KMS-11 (cell line): ENCODE data around the gene RAD51C.
"Not testable (repeated sequence)": the region's sequence is repeated elsewhere in the genome, so short reads cannot be mapped to it uniquely, and the experiment has no call there.

ENCODE experiments used
- H2AFZ ChIP-seq: fragments of 200-600 bp; sonication (generic); 2 replicates; pipeline ENCODE4 v1.6.1; 2016; ENCODE audit warnings: antibody characterized with exemption, mixed run types, low read depth
- H3K27ac ChIP-seq: fragments of 200-600 bp; sonication (generic); 2 replicates; pipeline ENCODE4 v1.6.1; 2016; ENCODE audit warnings: mild to moderate bottlenecking, mixed run types
- H3K27me3 ChIP-seq: fragments of 200-600 bp; sonication (generic); 2 replicates; pipeline ENCODE4 v1.6.1; 2017; ENCODE audit warnings: mild to moderate bottlenecking, low read depth, mixed run types, moderate library complexity; ENCODE audit not compliant: insufficient read depth
- H3K36me3 ChIP-seq: fragments of 200-600 bp; sonication (generic); 2 replicates; pipeline ENCODE4 v1.6.1; 2017; ENCODE audit warnings: mild to moderate bottlenecking, mixed run types; ENCODE audit not compliant: insufficient read depth
- H3K4me1 ChIP-seq: fragments of 200-600 bp; sonication (generic); 2 replicates; pipeline ENCODE4 v1.6.1; 2016; ENCODE audit warnings: mild to moderate bottlenecking, low read depth, mixed run types; ENCODE audit not compliant: poor library complexity, severe bottlenecking
- H3K4me2 ChIP-seq: fragments of 200-600 bp; sonication (generic); 2 replicates; pipeline ENCODE4 v1.7.0; 2016; ENCODE audit warnings: mild to moderate bottlenecking, mixed run types
- H3K4me3 ChIP-seq: fragments of 200-600 bp; sonication (generic); IDR thresholded peaks from 2 replicates; pipeline ENCODE4 v1.6.1; 2017; ENCODE audit warnings: low read depth, low read length, mixed read lengths; ENCODE audit not compliant: insufficient read depth
- H3K79me2 ChIP-seq: fragments of 200-600 bp; sonication (generic); 2 replicates; pipeline ENCODE4 v1.6.1; 2016; ENCODE audit warnings: low read depth, mixed run types; ENCODE audit not compliant: insufficient read depth
- H3K9ac ChIP-seq: fragments of 200-600 bp; sonication (generic); 2 replicates; pipeline ENCODE4 v1.6.1; 2016; ENCODE audit warnings: mild to moderate bottlenecking, mixed run types
- H4K20me1 ChIP-seq: fragments of 200-600 bp; sonication (generic); 2 replicates; pipeline ENCODE4 v1.6.1; 2016; ENCODE audit warnings: mild to moderate bottlenecking, mixed run types; ENCODE audit not compliant: insufficient read depth
- TF ChIP-seq, protein P1 (sequence below): fragments of 200-600 bp; sonication (generic); conservative IDR thresholded peaks from 2 replicates; pipeline ENCODE4 v1.6.1; 2017; ENCODE audit warnings: low read depth, mild to moderate bottlenecking, antibody characterized with exemption, low read length, moderate library complexity, mixed read lengths

RAD51C gene

DNA sequence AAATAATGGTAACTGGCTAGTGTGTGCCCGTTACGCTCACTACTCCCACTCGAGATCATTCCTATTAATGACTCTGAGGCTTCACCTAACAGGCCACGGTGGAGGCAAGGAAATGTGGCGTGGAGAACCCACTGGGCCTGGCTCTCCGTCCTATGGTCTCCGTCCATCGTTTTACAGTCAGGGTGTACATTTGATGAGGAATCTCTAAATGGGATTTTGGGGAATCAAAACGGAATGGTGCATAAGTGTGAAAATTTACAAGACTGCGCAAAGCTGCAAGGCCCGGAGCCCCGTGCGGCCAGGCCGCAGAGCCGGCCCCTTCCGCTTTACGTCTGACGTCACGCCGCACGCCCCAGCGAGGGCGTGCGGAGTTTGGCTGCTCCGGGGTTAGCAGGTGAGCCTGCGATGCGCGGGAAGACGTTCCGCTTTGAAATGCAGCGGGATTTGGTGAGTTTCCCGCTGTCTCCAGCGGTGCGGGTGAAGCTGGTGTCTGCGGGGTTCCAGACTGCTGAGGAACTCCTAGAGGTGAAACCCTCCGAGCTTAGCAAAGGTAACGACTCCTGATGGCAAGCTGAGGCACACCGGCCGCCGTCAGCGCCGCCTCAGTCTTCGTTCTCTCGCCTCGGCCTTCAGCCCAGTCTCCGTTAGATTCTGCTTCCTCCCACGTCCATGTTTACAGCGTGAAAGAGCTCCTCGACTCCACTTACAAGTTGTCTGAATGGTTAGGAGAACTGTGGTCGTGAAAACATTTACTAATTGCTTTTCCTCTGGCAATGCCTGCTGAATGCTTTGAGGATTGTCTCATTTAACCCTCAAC is at the start of gene RAD51C:
Gene RAD51C, plus strand, starts transcription at position 364 of the 817 bp plus-strand sequence. Its CDS starts 42 bp downstream, at position 406.
- peak within 1 kb of the TSS; percentile 74 for H3K27ac ChIP-seq
- TF ChIP-seq, protein P1, sequence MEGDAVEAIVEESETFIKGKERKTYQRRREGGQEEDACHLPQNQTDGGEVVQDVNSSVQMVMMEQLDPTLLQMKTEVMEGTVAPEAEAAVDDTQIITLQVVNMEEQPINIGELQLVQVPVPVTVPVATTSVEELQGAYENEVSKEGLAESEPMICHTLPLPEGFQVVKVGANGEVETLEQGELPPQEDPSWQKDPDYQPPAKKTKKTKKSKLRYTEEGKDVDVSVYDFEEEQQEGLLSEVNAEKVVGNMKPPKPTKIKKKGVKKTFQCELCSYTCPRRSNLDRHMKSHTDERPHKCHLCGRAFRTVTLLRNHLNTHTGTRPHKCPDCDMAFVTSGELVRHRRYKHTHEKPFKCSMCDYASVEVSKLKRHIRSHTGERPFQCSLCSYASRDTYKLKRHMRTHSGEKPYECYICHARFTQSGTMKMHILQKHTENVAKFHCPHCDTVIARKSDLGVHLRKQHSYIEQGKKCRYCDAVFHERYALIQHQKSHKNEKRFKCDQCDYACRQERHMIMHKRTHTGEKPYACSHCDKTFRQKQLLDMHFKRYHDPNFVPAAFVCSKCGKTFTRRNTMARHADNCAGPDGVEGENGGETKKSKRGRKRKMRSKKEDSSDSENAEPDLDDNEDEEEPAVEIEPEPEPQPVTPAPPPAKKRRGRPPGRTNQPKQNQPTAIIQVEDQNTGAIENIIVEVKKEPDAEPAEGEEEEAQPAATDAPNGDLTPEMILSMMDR: no peak

DNA sequence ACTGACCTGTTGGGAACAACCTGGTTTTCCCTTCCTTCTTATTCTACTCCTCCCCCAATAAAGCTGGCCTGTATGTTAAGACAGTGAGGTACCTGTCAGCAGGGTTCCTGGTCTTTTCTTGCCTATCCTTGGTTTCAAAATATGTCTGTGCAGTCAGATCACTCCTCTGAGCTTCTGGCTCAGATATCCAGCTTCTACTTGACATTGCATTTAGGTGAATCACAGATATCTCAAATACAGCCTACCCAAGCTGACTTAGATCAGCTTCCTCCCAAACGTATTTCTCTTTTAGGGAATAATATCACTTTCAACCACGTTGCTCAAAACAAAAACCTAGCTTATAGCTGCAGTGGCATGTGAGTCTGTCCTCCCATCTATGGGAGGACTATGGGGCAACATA is 49.3 kb upstream of the RAD51C start:
- Histone ChIP-seq H3K4me3 (no peak overlapping the region), H3K4me2 (no peak overlapping the region), H3K9ac (no peak overlapping the region), H3K4me1 (no peaks in the 10 kb centered on the region), H4K20me1 (no peaks in the 10 kb centered on the region), H3K79me2 (no peaks in the 10 kb centered on the region), H3K27me3 (no peaks in the 10 kb centered on the region), H2AFZ (no peak overlapping the region), H3K36me3 (no peaks in the 10 kb centered on the region), H3K27ac (no peak overlapping the region)
- TF ChIP-seq, protein P1: no peak

More for the DNA sequence above, at the start of gene RAD51C:
- Histone ChIP-seq H3K27me3 (no peaks in the 10 kb centered on the region), H3K4me1 (peaks cover 34% of the 10 kb centered on the region), H3K79me2 (peaks cover 31% of the 10 kb centered on the region), H3K36me3 (no peaks in the 10 kb centered on the region), H3K9ac (peak within 1 kb of the TSS; percentile 84), H3K4me2 (peak within 1 kb of the TSS; percentile 84), H3K4me3 (peak within 1 kb of the TSS; percentile 83), H2AFZ (peak within 1 kb of the TSS; percentile 100), H4K20me1 (no peaks in the 10 kb centered on the region)

DNA sequence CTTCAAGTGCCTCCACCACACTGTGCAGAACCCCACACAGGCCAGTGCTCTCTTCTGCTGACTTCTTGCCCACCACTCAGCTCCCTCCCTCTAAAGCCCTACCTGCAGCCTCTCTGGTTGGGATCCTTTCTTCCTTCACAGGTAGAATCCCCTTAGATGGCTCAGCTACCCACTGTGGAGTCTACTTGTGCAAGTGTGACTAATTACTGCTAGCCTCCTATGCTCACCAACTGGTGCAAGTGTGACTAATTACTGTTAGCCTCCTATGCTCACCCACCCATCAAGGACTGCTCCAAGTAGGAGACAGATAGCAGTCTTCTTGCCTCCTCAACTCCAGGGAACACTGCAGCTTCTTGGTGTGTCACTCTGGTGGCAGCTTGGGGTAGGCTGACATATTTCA is 44.2 kb upstream of the RAD51C start:
- Histone ChIP-seq H3K4me1 (no peaks in the 10 kb centered on the region), H3K9ac (no peak overlapping the region), H4K20me1 (no peaks in the 10 kb centered on the region), H3K4me2 (no peak overlapping the region), H3K27ac (no peak overlapping the region), H3K36me3 (no peaks in the 10 kb centered on the region), H2AFZ (no peak overlapping the region), H3K79me2 (no peaks in the 10 kb centered on the region), H3K27me3 (no peaks in the 10 kb centered on the region), H3K4me3 (no peak overlapping the region)
- TF ChIP-seq, protein P1: no peak

DNA sequence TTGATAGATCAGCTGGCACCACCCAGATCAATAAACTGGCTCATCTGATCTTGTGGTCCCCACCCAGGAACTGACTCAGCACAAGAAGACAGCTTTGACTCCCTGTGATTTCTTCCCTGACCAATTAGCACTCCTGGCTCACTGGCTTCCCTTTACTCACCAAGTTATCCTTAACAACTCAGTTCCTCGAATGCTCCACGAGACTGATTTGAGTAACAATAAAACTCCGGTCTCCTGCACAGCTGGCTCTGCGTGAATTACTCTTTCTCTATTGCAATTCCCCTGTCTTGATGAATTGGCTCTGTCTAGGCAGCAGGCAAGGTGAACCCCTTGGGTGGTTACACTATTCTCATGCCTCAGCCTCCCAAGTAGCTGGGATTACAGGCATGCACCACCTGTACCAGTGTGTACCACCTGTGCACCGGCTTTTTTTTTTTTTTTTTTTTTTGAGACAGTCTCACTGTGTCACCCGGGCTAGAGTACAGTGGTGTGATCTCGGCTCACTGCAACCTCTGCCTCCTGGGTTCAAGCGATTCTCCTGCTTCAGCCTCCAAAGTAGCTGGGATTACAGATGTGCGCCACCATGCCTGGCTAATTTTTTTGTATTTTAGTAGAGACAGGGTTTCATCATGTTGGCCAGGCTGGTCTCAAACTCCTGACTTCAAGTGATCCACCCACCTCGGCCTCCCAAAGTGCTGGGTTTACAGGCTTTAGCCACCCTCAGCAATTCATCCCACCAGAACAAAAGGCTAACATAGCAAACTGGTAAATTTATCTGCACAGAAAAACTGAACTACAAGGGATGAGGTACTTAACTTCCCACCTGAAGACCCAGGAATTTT is 34.2 kb upstream of the RAD51C start:
- Histone ChIP-seq H3K9ac (peak overlapping the region; percentile 96; the same call in 1 of the 2 replicates), H3K4me1 (peaks cover 27% of the 10 kb centered on the region), H3K4me2 (peak overlapping the region; percentile 62), H2AFZ (peak overlapping the region; percentile 33; the same call in 1 of the 2 replicates), H3K27ac (peak overlapping the region; percentile 96)
- H3K4me3 ChIP-seq, H3K79me2 ChIP-seq, H3K27me3 ChIP-seq, H4K20me1 ChIP-seq, H3K36me3 ChIP-seq: not testable (repeated sequence)
